Middle frontal gyrus (tissue), 1 donor: ENCODE measurements around the gene ECI1.

Experiments
- DNase-seq: peaks from one replicate; pipeline ENCODE4 v3.0.0-alpha.2; 2015; ENCODE audit warnings: low spot score; ENCODE audit errors: extremely low spot score

The ECI1 gene, protein sequence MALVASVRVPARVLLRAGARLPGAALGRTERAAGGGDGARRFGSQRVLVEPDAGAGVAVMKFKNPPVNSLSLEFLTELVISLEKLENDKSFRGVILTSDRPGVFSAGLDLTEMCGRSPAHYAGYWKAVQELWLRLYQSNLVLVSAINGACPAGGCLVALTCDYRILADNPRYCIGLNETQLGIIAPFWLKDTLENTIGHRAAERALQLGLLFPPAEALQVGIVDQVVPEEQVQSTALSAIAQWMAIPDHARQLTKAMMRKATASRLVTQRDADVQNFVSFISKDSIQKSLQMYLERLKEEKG

GRCh38 chr16:2251296-2252111, at the start of gene ECI1:
Gene ECI1, minus strand, starts transcription at chr16:2251587. Its CDS starts 21 bp downstream, at chr16:2251566.
- peak; percentile 86 for DNase-seq

DNA sequence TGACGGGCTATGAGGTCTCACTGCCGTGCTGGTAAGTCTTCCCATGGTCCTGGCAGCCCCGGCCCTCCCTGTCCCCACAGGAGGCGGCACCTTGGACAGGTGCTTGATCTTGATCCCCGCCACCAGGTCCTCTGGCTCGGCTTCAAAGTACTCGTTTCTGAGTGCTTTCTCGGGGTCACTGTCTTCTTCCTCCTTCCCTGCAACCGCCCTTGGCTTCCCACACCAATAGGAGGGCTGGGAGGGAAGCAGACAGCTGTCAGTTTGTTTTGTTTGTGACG, 48.5 kb upstream of the ECI1 start:
- DNase-seq = no peak

DNA sequence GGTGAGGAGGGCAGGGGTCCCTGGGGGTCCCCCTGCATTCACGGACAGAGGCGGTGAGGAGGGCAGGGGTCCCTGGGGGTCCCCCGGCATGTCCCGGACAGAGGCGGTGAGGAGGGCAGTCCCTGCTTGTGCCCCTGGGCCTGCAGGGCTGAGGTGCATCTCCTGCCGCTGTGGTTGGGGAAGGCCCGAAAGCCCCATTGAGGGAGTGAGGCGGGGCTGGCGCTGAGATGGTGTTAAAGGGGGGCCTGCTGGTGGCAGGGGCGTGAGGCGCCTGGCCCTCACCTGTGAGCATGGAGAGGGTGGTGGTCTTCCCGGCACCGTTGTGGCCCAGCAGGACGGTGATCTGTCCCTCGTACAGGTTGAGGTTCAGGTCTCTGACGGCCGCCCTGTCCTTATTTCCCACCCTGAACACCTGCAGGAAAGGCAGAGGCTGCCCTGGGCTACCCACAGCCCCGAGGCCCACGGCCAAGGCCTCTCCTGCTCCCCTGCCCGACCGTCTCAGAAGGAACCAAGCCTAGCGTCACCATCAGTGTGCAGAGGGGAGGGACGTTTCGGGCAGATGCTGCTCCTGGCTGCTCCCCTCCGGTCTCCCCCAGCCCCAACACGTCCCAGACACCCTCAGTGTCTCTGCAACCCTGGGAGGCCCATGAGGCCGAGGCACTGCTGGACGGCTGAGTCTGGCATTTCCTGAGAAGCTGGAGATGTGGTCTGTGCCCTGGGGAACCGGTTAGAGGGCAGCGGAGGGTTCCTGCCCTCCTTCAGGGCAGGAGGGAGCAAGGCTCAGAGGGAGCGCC, 47.9 kb upstream of the ECI1 start:
- no peak for DNase-seq

GRCh38 chr16:2298621-2299020, 47.2 kb upstream of the ECI1 start:
- no peak for DNase-seq

DNA sequence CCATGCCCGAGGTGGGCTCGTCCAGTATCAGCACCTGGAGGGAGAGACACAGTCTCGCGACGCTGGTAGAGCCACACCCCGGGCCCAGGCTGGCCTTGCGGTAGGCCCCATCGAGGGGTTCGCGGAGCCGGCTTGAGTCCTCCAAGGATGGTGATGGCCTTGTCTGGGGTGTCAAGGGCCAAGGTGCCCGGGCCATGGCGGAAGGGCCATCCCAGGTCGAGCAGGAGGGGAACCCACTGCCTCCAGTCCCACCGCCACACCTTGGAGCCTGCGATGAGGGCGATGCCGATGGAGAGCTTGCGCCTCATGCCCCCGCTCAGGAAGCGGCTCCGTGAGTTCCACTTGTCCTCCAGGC, 46.1 kb upstream of the ECI1 start:
- DNase-seq = no peak

DNA sequence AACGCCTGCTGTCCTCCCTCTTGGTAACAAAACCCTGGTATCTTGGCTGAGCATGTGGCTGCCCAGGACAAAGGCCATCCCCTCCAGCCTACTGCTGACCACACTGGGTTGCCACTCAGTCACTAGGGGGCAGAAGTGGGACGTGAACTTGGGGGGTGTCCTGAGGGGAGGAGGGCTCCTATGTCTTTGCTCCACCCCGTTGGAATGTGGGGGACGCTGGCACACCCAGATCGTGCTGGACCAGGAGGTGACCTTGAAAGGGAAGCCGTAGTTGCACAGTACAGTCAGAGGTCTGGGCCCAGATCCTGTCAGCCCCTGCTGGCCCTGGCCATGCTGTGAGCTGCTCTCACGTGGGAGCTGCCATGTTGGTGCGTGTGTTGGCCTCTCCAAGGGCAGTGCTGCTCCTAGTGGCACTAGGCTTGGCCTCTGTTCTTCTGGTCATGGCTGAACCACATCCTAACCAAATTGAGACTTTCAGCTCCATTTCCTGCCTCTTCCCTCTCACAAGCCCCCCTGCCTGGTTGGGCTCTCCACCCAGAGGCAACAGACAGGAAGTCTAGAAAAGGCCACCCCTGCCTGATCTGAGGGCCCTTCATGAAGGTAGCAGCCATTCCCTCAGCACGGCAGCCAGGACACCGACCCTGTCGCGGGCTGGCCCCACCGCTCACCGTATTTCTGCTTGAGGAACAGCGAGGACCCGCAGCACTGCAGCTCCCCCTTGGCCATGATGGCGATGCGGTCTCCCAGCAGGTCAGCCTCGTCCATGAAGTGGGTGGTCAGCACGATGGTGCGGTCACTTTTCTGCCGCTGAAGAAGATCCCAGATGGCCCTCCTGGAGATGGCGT, 45.5 kb upstream of the ECI1 start:
- no peak for DNase-seq

DNA sequence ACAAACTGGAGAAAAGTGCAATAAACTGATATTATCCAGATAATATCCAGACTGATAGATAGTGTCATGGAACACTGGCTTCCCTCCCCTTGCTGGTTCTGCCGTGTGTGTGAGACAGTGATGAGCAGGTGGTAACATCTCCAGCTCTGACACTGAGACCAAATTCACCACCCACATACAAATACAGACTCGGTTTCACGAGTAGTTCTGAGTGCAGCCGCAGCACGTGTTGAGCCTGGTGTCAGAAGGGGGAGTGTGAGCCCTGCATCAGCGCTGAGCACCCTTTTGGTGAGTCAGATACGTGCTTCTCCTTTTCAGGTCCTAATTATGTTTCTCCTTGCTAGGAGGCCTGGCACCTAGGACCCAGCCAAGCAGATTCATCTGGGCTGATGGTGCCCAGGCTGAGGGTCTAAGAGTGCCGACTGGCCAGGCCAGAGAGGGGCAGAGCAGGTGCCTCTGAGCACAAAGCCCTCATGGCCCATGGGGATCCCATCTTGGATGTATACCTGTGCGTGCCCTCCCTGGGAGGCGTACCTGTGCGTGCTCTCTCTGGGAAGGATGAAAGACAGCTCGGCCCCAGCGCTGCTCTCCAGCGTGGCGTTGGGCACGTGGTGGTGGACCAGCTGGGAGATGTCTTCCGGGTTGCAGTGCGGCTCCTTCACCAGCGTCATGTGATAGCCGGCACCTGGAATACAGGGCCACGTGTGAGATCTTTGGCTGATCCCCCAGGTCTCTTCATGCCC, 43.8 kb upstream of the ECI1 start:
- DNase-seq = no peak

GRCh38 chr16:2292221-2292620, 40.8 kb upstream of the ECI1 start:
- DNase-seq = no peak

DNA sequence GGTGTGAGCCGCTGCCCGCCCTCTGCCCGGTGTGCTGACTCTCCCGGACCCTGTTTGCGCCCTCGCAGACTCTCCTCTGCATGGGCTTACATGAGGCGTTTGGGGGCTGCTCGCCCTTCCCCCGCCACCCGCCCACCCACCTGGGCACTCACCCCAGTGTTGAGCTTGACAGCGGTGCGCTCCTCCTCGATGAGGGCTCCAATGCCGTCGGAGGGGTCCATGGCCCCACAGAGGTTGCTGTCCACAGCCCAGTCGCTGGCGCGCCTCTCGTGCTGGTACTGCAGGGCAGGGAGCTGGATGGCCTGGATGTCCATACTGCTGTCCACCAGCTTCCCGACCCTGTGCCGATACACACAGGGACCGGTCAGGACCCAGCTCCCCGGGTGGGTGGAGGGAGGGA, 37.9 kb upstream of the ECI1 start:
- no peak for DNase-seq

GRCh38 chr16:2288726-2289125, 37.3 kb upstream of the ECI1 start:
- no peak for DNase-seq

DNA sequence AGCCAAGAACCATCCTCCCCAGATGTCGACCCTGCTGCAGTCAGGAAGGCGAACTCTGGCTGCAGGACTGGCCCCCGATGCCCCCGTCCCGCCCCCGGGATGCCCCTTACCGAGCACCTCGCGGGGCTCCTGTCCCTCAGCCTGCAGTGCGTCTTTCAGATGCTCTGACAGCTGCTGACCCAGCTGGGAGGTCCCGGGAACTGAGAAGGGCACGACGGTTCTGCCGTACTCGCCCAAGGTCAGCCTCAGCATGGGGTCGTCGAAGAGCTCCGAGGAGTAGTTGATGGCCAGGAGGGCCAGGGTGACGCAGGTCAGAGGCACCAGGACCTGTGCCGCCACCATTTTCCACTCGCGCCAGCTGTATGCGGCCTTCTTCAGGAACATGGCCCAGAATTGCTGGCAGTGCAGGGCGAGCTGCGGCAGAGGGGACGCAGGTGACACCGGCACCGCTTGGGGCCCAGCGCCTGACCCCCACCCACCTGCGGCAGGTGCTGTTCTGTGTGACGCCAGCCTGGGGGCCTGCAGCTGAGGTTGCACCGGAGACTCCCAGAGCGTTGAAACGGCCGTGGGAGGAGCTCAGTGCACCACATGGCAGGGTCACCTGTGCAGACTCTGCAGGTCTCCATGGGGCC, 36.6 kb upstream of the ECI1 start:
- no peak for DNase-seq

- no peak for DNase-seq
Observed at GRCh38 chr16:2286550-2286949, 35.2 kb upstream of the ECI1 start.

DNA sequence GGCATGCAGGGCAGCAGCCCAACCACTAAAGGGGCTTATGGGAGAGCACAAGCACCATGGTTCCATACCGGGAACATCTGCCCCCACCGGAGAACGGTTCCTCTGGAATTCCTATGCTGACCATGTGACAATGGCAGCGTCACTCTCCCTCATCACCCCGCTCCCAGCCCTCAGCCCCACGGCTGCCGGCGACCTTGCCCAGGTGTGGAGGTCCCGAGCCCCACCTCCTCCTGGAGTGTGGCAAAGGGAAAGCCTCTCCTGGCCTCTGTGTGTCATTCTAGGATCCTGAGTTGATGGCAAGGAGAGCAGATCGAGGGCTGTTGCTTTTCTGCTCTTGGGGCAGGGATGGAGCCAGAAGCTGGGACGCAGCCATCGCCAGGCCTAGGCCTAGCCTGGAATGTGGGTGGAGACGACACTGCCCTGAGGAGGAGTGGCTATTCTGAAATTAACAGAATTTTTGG, 34.4 kb upstream of the ECI1 start:
- no peak for DNase-seq

- DNase-seq = no peak
Observed at GRCh38 chr16:2284797-2285576, 33.6 kb upstream of the ECI1 start.

- no peak for DNase-seq
Observed at GRCh38 chr16:2284001-2284770, 32.8 kb upstream of the ECI1 start.

- DNase-seq = no peak
Observed at GRCh38 chr16:2282866-2283555, 31.6 kb upstream of the ECI1 start.

GRCh38 chr16:2282262-2282661, 30.9 kb upstream of the ECI1 start:
- no peak for DNase-seq

GRCh38 chr16:2280981-2281542, 29.7 kb upstream of the ECI1 start:
- no peak for DNase-seq
